Inferior parietal cortex (tissue), 1 donor: ENCODE measurements around the gene TMEM215.
"Not testable (repeated sequence)": the region's sequence is repeated elsewhere in the genome, so short reads cannot be mapped to it uniquely, and the experiment has no call there.

Experiments used
- DNase-seq: peaks from one replicate; pipeline ENCODE4 v3.0.0-alpha.2; 2016; ENCODE audit errors: extremely low spot score

Gene TMEM215

GRCh38 chr9:32783168-32783891 is at the start of gene TMEM215:
Gene TMEM215 (plus strand): TSS chr9:32783540. CDS start chr9:32784184, 644 bp downstream.
- no peak for DNase-seq

GRCh38 chr9:32735476-32735875 is 47.9 kb upstream of the TMEM215 start:
- DNase-seq, result no peak

GRCh38 chr9:32737378-32737777 is 46.0 kb upstream of the TMEM215 start:
- DNase-seq, result no peak

GRCh38 chr9:32738501-32739172 is 44.7 kb upstream of the TMEM215 start:
- no peak for DNase-seq

GRCh38 chr9:32741706-32742105 is 41.6 kb upstream of the TMEM215 start:
- no peak for DNase-seq

GRCh38 chr9:32742296-32742695 is 41.0 kb upstream of the TMEM215 start:
- no peak for DNase-seq

GRCh38 chr9:32748013-32748412 is 35.3 kb upstream of the TMEM215 start:
- no peak for DNase-seq

GRCh38 chr9:32755730-32756129 is 27.6 kb upstream of the TMEM215 start:
- DNase-seq, result no peak

- DNase-seq, result no peak
These were observed 19.2 kb upstream of the TMEM215 start for GRCh38 chr9:32764139-32764538.

GRCh38 chr9:32775283-32775682 is 8.1 kb upstream of the TMEM215 start:
- DNase-seq, result no peak

GRCh38 chr9:32776201-32776600 is 7.1 kb upstream of the TMEM215 start:
- DNase-seq, result no peak

GRCh38 chr9:32782476-32783167 is 718 bp upstream of the TMEM215 start:
- DNase-seq, result no peak

- no peak for DNase-seq
These were observed 4.5 kb downstream of the TMEM215 start for GRCh38 chr9:32787816-32788215.

- not testable (repeated sequence) for DNase-seq
These were observed 12.7 kb downstream of the TMEM215 start for GRCh38 chr9:32796015-32796414.

GRCh38 chr9:32801530-32801929 is 18.2 kb downstream of the TMEM215 start:
- DNase-seq, result no peak

GRCh38 chr9:32807217-32807616 is 23.9 kb downstream of the TMEM215 start:
- no peak for DNase-seq

- DNase-seq, result no peak
These were observed 27.9 kb downstream of the TMEM215 start for GRCh38 chr9:32811246-32811645.

- no peak for DNase-seq
These were observed 37.0 kb downstream of the TMEM215 start for GRCh38 chr9:32820322-32820721.

- no peak for DNase-seq
These were observed 39.8 kb downstream of the TMEM215 start for GRCh38 chr9:32823101-32823500.

- no peak for DNase-seq
These were observed 40.2 kb downstream of the TMEM215 start for GRCh38 chr9:32823551-32823950.

- no peak for DNase-seq
These were observed 41.9 kb downstream of the TMEM215 start for GRCh38 chr9:32825203-32825602.

GRCh38 chr9:32828861-32829260 is 45.5 kb downstream of the TMEM215 start:
- DNase-seq, result no peak

GRCh38 chr9:32832346-32832745 is 49.0 kb downstream of the TMEM215 start:
- peak; percentile 25 for DNase-seq
